Skeletal muscle tissue (tissue), 4 donors: ENCODE data around the gene LCNL1. TPM values are rescaled to one million over a fixed set of nuclear protein-coding genes. Genes with fewer than 3 reads are reported as not detected.

Experiments used
- H3K27ac ChIP-seq: one replicate; pipeline ENCODE4 v1.7.0; 2013; ENCODE audit warnings: mild to moderate bottlenecking, low read depth, low read length, inconsistent platforms
- H3K27me3 ChIP-seq, 3 donors: one replicate each; pipeline ENCODE4 v1.7.0; 2013; ENCODE audit warnings: low read length in 3 of 3; ENCODE audit not compliant: control insufficient read depth in 3 of 3, insufficient read depth in 3 of 3
- H3K36me3 ChIP-seq, 3 donors: one replicate each; pipeline ENCODE4 v1.7.0; 2013; ENCODE audit warnings: low read length in 3 of 3; ENCODE audit not compliant: control insufficient read depth in 3 of 3, insufficient read depth in 3 of 3
- H3K4me1 ChIP-seq, 3 donors: one replicate each; pipeline ENCODE4 v1.7.0; 2013; ENCODE audit warnings: low read length in 3 of 3, mild to moderate bottlenecking in 3 of 3; ENCODE audit not compliant: control insufficient read depth in 3 of 3, insufficient read depth in 3 of 3
- H3K4me3 ChIP-seq, 3 donors: one replicate each; pipeline ENCODE4 v1.7.0; 2013; ENCODE audit warnings: low read length in 3 of 3
- H3K9ac ChIP-seq, 3 donors: one replicate each; pipeline ENCODE4 v1.7.0; 2013; ENCODE audit warnings: low read length in 3 of 3, mild to moderate bottlenecking in 3 of 3, moderate library complexity in 2 of 3, low read depth in 1 of 3
- H3K9me3 ChIP-seq, 3 donors: one replicate each; pipeline ENCODE4 v1.7.0; 2013; ENCODE audit warnings: low read length in 3 of 3; ENCODE audit not compliant: control insufficient read depth in 3 of 3
- total RNA-seq: library from RNA; depleted of rRNA; stranded (reverse); fragments of >200 nt; gene quantifications from one replicate; pipeline ENCODE4 v1.2.3, GENCODE V29; 2014
- donor health status: Osteomylitis.

Gene LCNL1
- total RNA-seq, 1 donor from 2014 or later, result under 0.01 TPM

- H3K27me3 ChIP-seq, result peaks cover 0 to 12% (median 5%) of the 10 kb centered on the region in 3 donors
- H3K27ac ChIP-seq, result no peak overlapping the region
- no peak overlapping the region for H3K4me3 ChIP-seq
- H3K9me3 ChIP-seq, result no peaks in the 10 kb centered on the region
- H3K9ac ChIP-seq, result no peak overlapping the region
- H3K4me1 ChIP-seq, result peaks cover 3 to 9% (median 7%) of the 10 kb centered on the region in 3 donors
- no peaks in the 10 kb centered on the region for H3K36me3 ChIP-seq
Observed at GRCh38 chr9:136958898-136959850, 23.6 kb upstream of the LCNL1 start.

DNA sequence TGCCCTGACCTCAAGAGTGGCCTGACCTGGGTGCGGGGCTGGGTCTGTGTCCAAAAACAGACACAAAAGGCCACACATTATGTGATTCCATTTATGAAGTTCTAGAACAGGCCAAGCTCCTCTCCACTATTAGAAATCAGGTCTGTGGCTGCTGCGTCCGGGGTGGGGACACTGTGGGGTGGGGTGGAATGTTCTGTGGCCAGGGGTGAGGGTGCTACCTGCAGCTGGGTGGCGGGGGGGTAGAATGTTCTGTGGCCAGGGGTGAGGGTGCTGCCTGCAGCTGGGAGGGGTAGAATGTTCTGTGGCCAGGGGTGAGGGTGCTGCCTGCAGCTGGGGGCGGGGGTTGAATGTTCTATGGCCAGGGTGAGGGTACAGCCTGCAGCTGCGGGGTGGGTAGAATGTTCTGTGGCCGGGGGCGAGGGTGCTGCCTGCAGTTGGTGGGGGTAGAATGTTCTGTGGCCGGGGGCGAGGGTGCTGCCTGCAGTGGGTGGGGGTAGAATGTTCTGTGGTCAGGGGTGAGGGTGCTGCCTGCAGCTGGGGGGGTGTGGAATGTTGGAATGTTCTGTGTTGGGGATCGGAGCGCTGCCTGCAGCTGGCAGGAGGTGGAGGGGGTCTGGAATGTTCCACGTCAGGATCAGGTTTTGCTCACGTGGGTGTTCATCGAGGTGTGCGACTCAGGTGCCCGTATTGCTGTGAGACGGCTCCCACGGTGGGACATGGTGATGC is 22.4 kb upstream of the LCNL1 start:
- H3K27me3 ChIP-seq, result peaks cover 0 to 12% (median 5%) of the 10 kb centered on the region in 3 donors
- H3K9me3 ChIP-seq, result no peaks in the 10 kb centered on the region
- H3K36me3 ChIP-seq, result no peaks in the 10 kb centered on the region
- H3K4me1 ChIP-seq, result peaks cover 3 to 10% (median 9%) of the 10 kb centered on the region in 3 donors
- no peak overlapping the region for H3K27ac ChIP-seq
- H3K9ac ChIP-seq, result no peak overlapping the region
- H3K4me3 ChIP-seq, result no peak overlapping the region

DNA sequence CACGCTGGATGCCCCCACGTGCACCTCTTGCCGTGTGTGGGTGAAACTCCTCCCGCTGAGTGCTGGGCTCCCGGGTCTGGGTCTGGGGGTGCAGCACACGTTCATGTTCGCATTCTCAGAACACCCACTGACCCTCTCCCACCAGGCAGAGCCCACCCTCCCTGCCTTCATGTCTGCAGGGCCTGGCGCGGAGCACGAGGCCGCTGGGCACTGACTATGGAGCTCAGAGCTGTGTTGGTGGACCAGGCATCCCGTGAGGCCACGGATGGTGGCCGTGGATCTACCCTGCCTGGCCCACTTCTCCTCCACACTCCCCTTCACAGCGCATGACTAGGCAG is 21.9 kb upstream of the LCNL1 start:
- Histone ChIP-seq H3K36me3 (no peaks in the 10 kb centered on the region), H3K27ac (no peak overlapping the region), H3K9me3 (no peaks in the 10 kb centered on the region), H3K9ac (no peak overlapping the region), H3K4me1 (peaks cover 3 to 10% (median 9%) of the 10 kb centered on the region in 3 donors), H3K4me3 (no peak overlapping the region), H3K27me3 (peaks cover 5 to 15% (median 9%) of the 10 kb centered on the region in 3 donors)

DNA sequence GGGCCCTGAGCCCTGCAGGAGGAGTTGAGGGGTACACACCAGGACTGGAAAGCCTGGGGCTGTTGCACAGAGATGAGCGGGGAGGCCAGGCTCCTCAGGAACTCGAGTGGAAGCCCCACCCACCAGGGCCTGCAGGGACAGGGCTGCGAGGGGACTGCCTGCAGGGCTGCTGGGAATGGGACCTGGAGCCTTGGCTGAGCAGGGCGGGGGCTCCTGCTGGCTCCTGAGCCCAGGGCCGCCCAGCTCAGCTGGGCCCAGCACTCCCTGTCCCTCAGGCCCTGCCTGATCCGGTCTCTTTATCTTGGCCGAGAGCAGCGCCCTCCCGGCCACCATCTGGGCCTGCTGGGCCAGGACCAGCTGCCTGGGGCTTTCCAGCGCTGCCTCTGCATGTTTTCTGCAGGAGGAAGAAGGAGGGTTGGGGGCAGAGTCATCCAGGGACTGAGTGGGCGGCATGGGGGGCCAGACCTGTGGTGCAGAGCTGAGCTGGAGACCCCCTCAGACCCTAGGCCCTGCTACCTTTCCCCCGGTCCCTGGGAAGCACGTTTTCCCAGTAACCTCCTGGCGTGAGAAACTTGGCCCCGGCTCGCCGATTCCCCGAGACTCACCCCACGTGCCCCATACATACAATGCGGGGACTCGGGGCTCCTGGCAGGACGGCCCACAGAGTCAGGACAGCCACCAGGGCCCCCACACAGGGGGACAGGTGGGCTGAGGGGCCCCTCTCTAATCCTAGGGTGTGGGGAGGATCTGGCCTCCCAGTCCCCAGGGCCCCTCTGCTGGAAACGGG is 21.3 kb upstream of the LCNL1 start:
- no peaks in the 10 kb centered on the region for H3K9me3 ChIP-seq
- no peak overlapping the region for H3K27ac ChIP-seq
- H3K36me3 ChIP-seq, result no peaks in the 10 kb centered on the region
- H3K4me3 ChIP-seq, result no peak overlapping the region
- H3K9ac ChIP-seq, result no peak overlapping the region
- H3K27me3 ChIP-seq, result peaks cover 7 to 20% (median 13%) of the 10 kb centered on the region in 3 donors
- H3K4me1 ChIP-seq, result peaks cover 3 to 10% (median 9%) of the 10 kb centered on the region in 3 donors

DNA sequence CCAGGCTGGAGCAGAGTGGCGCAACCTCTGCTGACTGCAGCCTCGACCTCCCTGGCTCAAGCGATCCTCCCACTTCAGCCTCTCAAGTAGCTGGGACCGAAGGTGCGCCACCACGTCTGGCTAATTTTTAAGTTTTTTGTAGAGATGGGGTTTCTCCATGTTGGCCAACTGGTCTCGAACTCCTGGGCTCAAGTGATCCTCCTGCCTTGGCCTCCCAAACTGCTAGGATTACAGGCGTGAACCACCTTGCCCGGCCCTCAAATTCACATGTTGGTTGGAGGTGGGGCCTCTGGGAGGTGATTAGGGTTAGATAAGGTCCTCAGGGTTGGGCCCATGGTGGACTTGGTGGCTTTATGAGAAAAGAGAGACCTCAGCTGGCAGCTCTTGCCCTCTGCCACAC is 20.6 kb upstream of the LCNL1 start:
- Histone ChIP-seq H3K36me3 (no peaks in the 10 kb centered on the region), H3K4me1 (peaks cover 3 to 10% (median 9%) of the 10 kb centered on the region in 3 donors), H3K27me3 (peaks cover 7 to 20% (median 13%) of the 10 kb centered on the region in 3 donors), H3K27ac (no peak overlapping the region), H3K9ac (no peak overlapping the region), H3K9me3 (no peaks in the 10 kb centered on the region), H3K4me3 (no peak overlapping the region)

DNA sequence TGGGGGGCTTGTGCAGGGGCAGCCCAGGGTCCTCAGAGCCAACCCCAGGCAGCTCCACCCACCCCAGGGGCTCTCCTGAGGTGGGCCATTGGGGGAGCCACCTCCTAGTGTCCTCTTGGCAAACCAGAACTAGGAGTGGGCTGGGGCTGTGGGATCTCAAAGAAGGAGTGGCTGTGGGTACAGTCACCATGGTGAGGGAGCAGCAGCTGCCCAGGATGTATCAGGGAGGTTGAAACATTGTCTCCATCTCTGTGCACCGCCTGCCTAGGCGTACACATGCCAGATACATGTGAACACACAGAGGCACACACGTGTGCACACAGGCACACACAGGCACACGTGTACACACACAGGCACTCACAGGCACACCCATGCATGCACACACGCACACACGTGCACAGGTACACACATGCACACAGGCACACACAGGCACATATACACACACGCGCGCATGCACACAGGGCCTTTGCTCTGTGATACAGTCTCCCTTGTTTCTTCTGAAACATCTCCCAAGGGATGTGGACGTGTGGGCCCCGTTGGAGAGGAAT is 20.0 kb upstream of the LCNL1 start:
- Histone ChIP-seq H3K4me3 (no peak overlapping the region), H3K9ac (no peak overlapping the region), H3K36me3 (no peaks in the 10 kb centered on the region), H3K27ac (no peak overlapping the region), H3K4me1 (peaks cover 3 to 10% (median 9%) of the 10 kb centered on the region in 3 donors), H3K27me3 (peaks cover 7 to 20% (median 13%) of the 10 kb centered on the region in 3 donors), H3K9me3 (no peaks in the 10 kb centered on the region)

DNA sequence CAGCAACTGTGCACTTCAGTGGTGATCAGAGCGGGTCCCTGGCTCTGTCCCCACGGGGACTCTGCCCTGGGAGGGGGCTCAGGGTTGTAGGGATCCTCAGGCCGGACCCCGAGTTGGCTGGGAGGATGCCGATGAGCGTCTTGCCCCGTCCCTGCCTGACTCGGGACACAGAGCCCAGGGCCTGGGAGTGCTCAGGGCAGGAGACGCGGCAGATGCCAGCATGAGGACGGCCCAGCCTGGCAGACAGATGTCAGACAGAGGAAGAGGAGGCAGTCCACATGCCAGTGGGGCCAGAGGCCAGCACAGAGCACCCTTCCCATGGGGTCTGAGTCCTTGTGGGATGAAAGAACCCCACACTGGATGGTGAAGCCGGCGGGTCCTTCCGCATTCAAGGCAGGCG is 19.5 kb upstream of the LCNL1 start:
- H3K9me3 ChIP-seq, result no peaks in the 10 kb centered on the region
- H3K4me3 ChIP-seq, result no peak overlapping the region
- peak overlapping the region in 1 of 3 donors; percentile 8 for H3K9ac ChIP-seq
- H3K36me3 ChIP-seq, result no peaks in the 10 kb centered on the region
- H3K4me1 ChIP-seq, result peaks cover 3 to 10% (median 9%) of the 10 kb centered on the region in 3 donors
- H3K27ac ChIP-seq, result no peak overlapping the region
- H3K27me3 ChIP-seq, result peaks cover 7 to 20% (median 13%) of the 10 kb centered on the region in 3 donors

- no peak overlapping the region for H3K27ac ChIP-seq
- H3K9ac ChIP-seq, result no peak overlapping the region
- peaks cover 3 to 10% (median 9%) of the 10 kb centered on the region in 3 donors for H3K4me1 ChIP-seq
- no peaks in the 10 kb centered on the region for H3K36me3 ChIP-seq
- no peaks in the 10 kb centered on the region for H3K9me3 ChIP-seq
- H3K27me3 ChIP-seq, result peaks cover 7 to 16% (median 13%) of the 10 kb centered on the region in 3 donors
- no peak overlapping the region for H3K4me3 ChIP-seq
Observed at GRCh38 chr9:136963751-136964150, 19.0 kb upstream of the LCNL1 start.

DNA sequence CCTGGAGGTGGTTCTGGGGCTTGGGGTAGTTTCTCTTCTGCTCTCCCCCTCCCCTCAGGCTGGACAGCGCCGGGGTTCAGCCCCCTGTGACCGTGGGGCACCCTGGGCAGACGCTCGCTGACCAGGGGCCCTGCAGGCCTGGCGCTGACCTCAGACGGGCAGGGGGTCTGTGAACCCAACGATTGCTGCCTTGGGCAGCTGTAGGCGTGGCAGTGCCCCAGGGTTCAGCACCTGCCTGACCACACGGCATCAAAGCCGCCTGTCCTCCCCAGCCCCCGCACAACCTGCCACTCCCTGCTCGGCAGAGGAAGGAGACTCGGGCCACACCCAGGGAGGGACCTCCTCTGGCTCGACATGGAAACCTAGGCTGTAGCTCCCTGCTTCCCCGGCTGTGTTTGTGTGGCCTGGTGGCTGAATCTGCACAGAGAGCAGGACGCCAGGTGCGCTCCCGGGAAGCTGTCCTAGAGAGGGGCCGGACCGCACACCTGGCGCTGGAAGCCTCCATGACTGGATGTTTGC is 18.6 kb upstream of the LCNL1 start:
- H3K9me3 ChIP-seq, result no peaks in the 10 kb centered on the region
- no peak overlapping the region for H3K27ac ChIP-seq
- H3K27me3 ChIP-seq, result peaks cover 7 to 13% (median 13%) of the 10 kb centered on the region in 3 donors
- no peaks in the 10 kb centered on the region for H3K36me3 ChIP-seq
- peaks cover 3 to 10% (median 9%) of the 10 kb centered on the region in 3 donors for H3K4me1 ChIP-seq
- no peak overlapping the region for H3K4me3 ChIP-seq
- H3K9ac ChIP-seq, result no peak overlapping the region
